Spleen (tissue), 11 donors: ENCODE results near the gene SETD4. TPM values are rescaled to one million over a fixed set of nuclear protein-coding genes. Genes with fewer than 3 reads are reported as not detected.

ENCODE experiments used
- DNase-seq: peaks from one replicate; pipeline ENCODE4 v3.0.0-alpha.2; 2020
- H3K27ac ChIP-seq, 8 donors: fragments of 200-600 bp; sonication (generic) in 7 of 8; 1 replicate in 4 of 8; 2 replicates in 4 of 8; pipeline versions ENCODE4 v1.5.0 to v1.8.0; 2016 to 2021; ENCODE audit warnings: inconsistent platforms in 4 of 8, mild to moderate bottlenecking in 4 of 8, moderate library complexity in 1 of 8
- H3K27me3 ChIP-seq, 7 donors: fragments of 200-600 bp; sonication (generic) in 6 of 7; replicated peaks in 1 of 7; 1 replicate in 4 of 7; 2 replicates in 3 of 7; pipeline versions ENCODE4 v1.5.0 to v1.8.0; 2016 to 2021; ENCODE audit warnings: inconsistent platforms in 3 of 7, mild to moderate bottlenecking in 1 of 7
- H3K36me3 ChIP-seq, 6 donors: fragments of 200-600 bp; sonication (generic) in 5 of 6; 1 replicate in 4 of 6; 2 replicates in 2 of 6; pipeline versions ENCODE4 v1.5.0 to v1.8.0; 2016 to 2021; ENCODE audit warnings: inconsistent platforms in 2 of 6
- H3K4me1 ChIP-seq, 6 donors: fragments of 200-600 bp; sonication (generic) in 5 of 6; 1 replicate in 3 of 6; 2 replicates in 3 of 6; pipeline versions ENCODE4 v1.5.0 to v1.8.0; 2016 to 2021; ENCODE audit warnings: inconsistent platforms in 3 of 6
- H3K4me3 ChIP-seq, 8 donors: fragments of 200-600 bp; sonication (generic) in 7 of 8; 1 replicate in 4 of 8; 2 replicates in 4 of 8; pipeline versions ENCODE4 v1.5.0 to v1.8.0; 2016 to 2021; ENCODE audit warnings: inconsistent platforms in 4 of 8, mild to moderate bottlenecking in 4 of 8, moderate library complexity in 2 of 8
- H3K9me3 ChIP-seq, 8 donors: fragments of 200-600 bp; sonication (generic) in 7 of 8; 1 replicate in 4 of 8; 2 replicates in 4 of 8; pipeline versions ENCODE4 v1.5.0 to v1.8.0; 2016 to 2021; ENCODE audit warnings: inconsistent platforms in 4 of 8
- CTCF ChIP-seq, 11 experiments: fragments of 200-600 bp in 7 of 11; fragments of 450-650 bp in 4 of 11; sonication (generic) in 4 of 11; IDR thresholded peaks in 8 of 11; conservative IDR thresholded peaks in 3 of 11; 1 replicate in 7 of 11; 2 replicates in 4 of 11; pipeline versions ENCODE4 v1.4.0 to v1.8.0; 2016 to 2021; ENCODE audit warnings: antibody characterized with exemption in 11 of 11, inconsistent platforms in 4 of 11, mild to moderate bottlenecking in 1 of 11
- POLR2A ChIP-seq, 3 donors: fragments of 450-650 bp; IDR thresholded peaks; one replicate each; pipeline ENCODE4 v1.5.1; 2017; ENCODE audit warnings: antibody characterized with exemption in 3 of 3, mild to moderate bottlenecking in 1 of 3
- POLR2AphosphoS5 ChIP-seq, 3 donors: sonication (generic); formaldehyde crosslinking; IDR thresholded peaks; one replicate each; pipeline ENCODE4 v1.5.1; 2017; ENCODE audit warnings: antibody characterized with exemption in 3 of 3
- WGBS, 5 donors: extraction: QIAGEN DNeasy Blood & Tissue Kit in 3 of 5; methylation state at CpG; one replicate each; pipeline versions ENCODE4 v1.1.5 to v1.1.7; 2013 to 2018; 5-methylcytosine and 5-hydroxymethylcytosine counted together
- intact Hi-C: fragments of 100-400 bp; cut with DNase I; formaldehyde crosslinking; loops from one replicate; pipeline ENCODE4 v1.15.0; 2023; ENCODE audit warnings: low total_unique reads
- polyA plus RNA-seq, 3 donors: library from polyadenylated mRNA; stranded (reverse); fragments of 200-250 nt; gene quantifications; one replicate each; pipeline ENCODE4 v1.2.1, GENCODE V29; 2013
- total RNA-seq, 7 donors: library from RNA; depleted of rRNA in 3 of 7; stranded (reverse); fragments of >200 nt in 3 of 7; fragmentation: NEBNext Ultra II Directional in 4 of 7; extraction: Animal tissue kit (Norgen Biotek cat#: 25700) in 4 of 7; gene quantifications; one replicate each; pipeline versions ENCODE4 v1.1.0 to v1.2.1, GENCODE V29; 2016 to 2021
- donor health status: healthy with polysubstance abuse.
- donor health status: DM: no; HTN: no; CAD: no; lungs with moderate emphysema.
- donor health status: DM: no; HTN: no; CAD: no.
- donor health status: Bipolar disorder and iron deficiency.
- donor health status: healthy.
- donor health status: DM: no; HTN: no; CAD: no.
- donor health status: DM: yes; HTN: yes; CAD: no.

The SETD4 gene
- total and polyA plus RNA-seq, 10 donors: 6.9 to 28.1 (median 18.4) TPM

GRCh38 chr21:36069713-36070583 is 9.6 kb upstream of the SETD4 start, which contains the start of gene CBR1:
TSS of gene CBR1 (plus strand) at chr21:36070024. CDS start at chr21:36070116, 92 bp downstream.
- TF ChIP-seq CTCF (IDR thresholded peaks at IDR 0.05 in 8 of 11, conservative IDR thresholded peaks at IDR 0.05 in 3 of 11): peak in 5 of 11 experiments; percentile 6 to 53 (median 32)
- TF ChIP-seq POLR2AphosphoS5 (IDR thresholded peaks at IDR 0.05): peak; percentile 89 to 95 (median 95)
- peak in 2 of 3 donors; percentile 44 to 74 for TF ChIP-seq POLR2A (IDR thresholded peaks at IDR 0.05)
- peak within 1 kb of the TSS; percentile 51 to 96 (median 78) for H3K4me3 ChIP-seq
- peak; percentile 97 for DNase-seq
- H3K36me3 ChIP-seq: peaks cover 0 to 33% (median 9%) of the 10 kb centered on the region in 6 donors
- no peaks in the 10 kb centered on the region for H3K27me3 ChIP-seq
- intact Hi-C loops: no loop called here
- peaks cover 3 to 17% (median 14%) of the 10 kb centered on the region in 8 donors for H3K9me3 ChIP-seq
- peaks cover 21 to 59% (median 30%) of the 10 kb centered on the region in 6 donors for H3K4me1 ChIP-seq
- H3K27ac ChIP-seq: peak within 1 kb of the TSS in 7 of 8 donors; percentile 72 to 90 (median 80)
- WGBS, 5 donors: 1 to 3% (median 1%) methylated on average over 45 to 71 of the region's 71 CpGs

GRCh38 chr21:36068748-36069398 is 8.5 kb upstream of the SETD4 start:
- peak overlapping the region in 7 of 8 donors; percentile 72 to 90 (median 80) for H3K27ac ChIP-seq

GRCh38 chr21:36065497-36066036 is 5.2 kb upstream of the SETD4 start:
- no peaks in the 10 kb centered on the region for H3K27me3 ChIP-seq
- peaks cover 5 to 26% (median 19%) of the 10 kb centered on the region in 6 donors for H3K4me1 ChIP-seq
- no peak for DNase-seq
- H3K36me3 ChIP-seq: no peaks in the 10 kb centered on the region
- WGBS, 5 donors: 48 to 84% (median 69%) methylated on average over 3 of the region's 3 CpGs
- peak overlapping the region in 1 of 8 donors; percentile 22 for H3K27ac ChIP-seq
- H3K9me3 ChIP-seq: peaks cover 3 to 17% (median 14%) of the 10 kb centered on the region in 8 donors
- H3K4me3 ChIP-seq: no peak overlapping the region
- no peak for TF ChIP-seq POLR2A (IDR thresholded peaks at IDR 0.05)
- TF ChIP-seq CTCF (IDR thresholded peaks at IDR 0.05 in 8 of 11, conservative IDR thresholded peaks at IDR 0.05 in 3 of 11): no peak
- no peak for TF ChIP-seq POLR2AphosphoS5 (IDR thresholded peaks at IDR 0.05)
- intact Hi-C loops: no loop called here

More at GRCh38 chr21:36068748-36069398, 8.5 kb upstream of the SETD4 start:
- peak overlapping the region in 1 of 8 donors; percentile 96 for H3K4me3 ChIP-seq
- H3K36me3 ChIP-seq: peaks cover 0 to 31% (median 9%) of the 10 kb centered on the region in 6 donors
- intact Hi-C loops: no loop called here
- WGBS, 5 donors: 95 to 100% (median 97%) methylated on average over 5 of the region's 5 CpGs
- no peak for DNase-seq
- H3K4me1 ChIP-seq: peaks cover 21 to 51% (median 30%) of the 10 kb centered on the region in 6 donors
- TF ChIP-seq POLR2A (IDR thresholded peaks at IDR 0.05) (no peak), POLR2AphosphoS5 (IDR thresholded peaks at IDR 0.05) (no peak), CTCF (IDR thresholded peaks at IDR 0.05 in 8 of 11, conservative IDR thresholded peaks at IDR 0.05 in 3 of 11) (no peak)
- H3K27me3 ChIP-seq: no peaks in the 10 kb centered on the region
- peaks cover 3 to 17% (median 14%) of the 10 kb centered on the region in 8 donors for H3K9me3 ChIP-seq
